Natural killer cell treated with Interleukin-12 subunit alpha and Interleukin-12 subunit beta and Interleukin-15 and Interleukin-18, amount 100 ng/mL, for 72 hours (primary cell): ENCODE data around the gene CSTB. TPM values are rescaled to one million over a fixed set of nuclear protein-coding genes. Genes with fewer than 3 reads are reported as not detected.

Source experiments
- ATAC-seq, 2 donors: fragments of 150-1000 bp; cut with Tn5 transposase in 1 of 2; sonication (Bioruptor Pico), chemical (Tn5 transposase) in 1 of 2; 2 replicates each; pipeline ENCODE4 v1.10.0; 2021
- DNase-seq: peaks from one replicate; pipeline ENCODE4 v3.0.0; 2022; ENCODE audit warnings: low spot score
- H3K27ac Mint-ChIP-seq, 2 donors: 1 replicate in 1 of 2; 2 replicates in 1 of 2; pipeline ENCODE4 v1.8.0; 2022; ENCODE audit warnings: mixed read lengths in 2 of 2, mild to moderate bottlenecking in 1 of 2, moderate library complexity in 1 of 2
- H3K27me3 Mint-ChIP-seq, 2 donors: 1 replicate in 1 of 2; 2 replicates in 1 of 2; pipeline ENCODE4 v1.8.0; 2022; ENCODE audit warnings: mixed read lengths in 2 of 2
- H3K36me3 Mint-ChIP-seq: one replicate; pipeline ENCODE4 v1.8.0; 2022; ENCODE audit warnings: mixed read lengths
- H3K4me1 Mint-ChIP-seq, 2 donors: 1 replicate in 1 of 2; 2 replicates in 1 of 2; pipeline ENCODE4 v1.8.0; 2022; ENCODE audit warnings: low read depth in 2 of 2, mixed read lengths in 2 of 2, mild to moderate bottlenecking in 1 of 2
- H3K4me3 Mint-ChIP-seq: one replicate; pipeline ENCODE4 v1.8.0; 2022; ENCODE audit warnings: mixed read lengths
- H3K9me3 Mint-ChIP-seq: 2 replicates; pipeline ENCODE4 v1.8.0; 2022; ENCODE audit warnings: mixed read lengths
- total RNA-seq, 2 donors: library from RNA; stranded (reverse); gene quantifications; one replicate each; pipeline ENCODE4 v1.2.3, GENCODE V29; 2022

CSTB gene
- total RNA-seq, 2 donors from 2014 or later: 15.3 to 15.4 TPM

GRCh38 chr21:43774163-43774562, 1.9 kb downstream of the CSTB start:
- Mint-ChIP-seq H3K9me3 (no peaks in the 10 kb centered on the region), H3K4me3 (peak overlapping the region; percentile 34), H3K4me1 (peaks cover 17 to 27% of the 10 kb centered on the region in 2 donors), H3K27me3 (peaks cover 0 to 1% of the 10 kb centered on the region in 2 donors), H3K27ac (no peak overlapping the region), H3K36me3 (no peaks in the 10 kb centered on the region)
- ATAC-seq (no peak), DNase-seq (no peak)

- Mint-ChIP-seq H3K4me1 (peaks cover 7 to 24% of the 10 kb centered on the region in 2 donors), H3K4me3 (no peak overlapping the region), H3K27me3 (peaks cover 0 to 3% of the 10 kb centered on the region in 2 donors), H3K27ac (no peak overlapping the region), H3K9me3 (no peaks in the 10 kb centered on the region), H3K36me3 (no peaks in the 10 kb centered on the region)
- DNase-seq (no peak), ATAC-seq (no peak)
These were observed 3.7 kb downstream of the CSTB start for GRCh38 chr21:43772425-43772821.

GRCh38 chr21:43771698-43772424, 4.2 kb downstream of the CSTB start:
- Mint-ChIP-seq H3K36me3 (no peaks in the 10 kb centered on the region), H3K9me3 (no peaks in the 10 kb centered on the region), H3K27me3 (peaks cover 0 to 3% of the 10 kb centered on the region in 2 donors), H3K27ac (no peak overlapping the region), H3K4me1 (peaks cover 7 to 24% of the 10 kb centered on the region in 2 donors), H3K4me3 (no peak overlapping the region)
- no peak for ATAC-seq
- DNase-seq: no peak

GRCh38 chr21:43771199-43771675, 4.9 kb downstream of the CSTB start:
- H3K27ac Mint-ChIP-seq: peak overlapping the region in 1 of 2 donors; percentile 57
- H3K27me3 Mint-ChIP-seq: peaks cover 0 to 3% of the 10 kb centered on the region in 2 donors
- H3K9me3 Mint-ChIP-seq: no peaks in the 10 kb centered on the region
- no peak overlapping the region for H3K4me3 Mint-ChIP-seq
- no peak for DNase-seq
- no peaks in the 10 kb centered on the region for H3K36me3 Mint-ChIP-seq
- ATAC-seq: no peak
- peaks cover 7 to 24% of the 10 kb centered on the region in 2 donors for H3K4me1 Mint-ChIP-seq

- Mint-ChIP-seq H3K27me3 (peaks cover 0 to 3% of the 10 kb centered on the region in 2 donors), H3K9me3 (no peaks in the 10 kb centered on the region), H3K27ac (no peak overlapping the region), H3K4me1 (peaks cover under 1 to 17% of the 10 kb centered on the region in 2 donors), H3K4me3 (no peak overlapping the region), H3K36me3 (no peaks in the 10 kb centered on the region)
- DNase-seq: no peak
- ATAC-seq: no peak
These were observed 5.9 kb downstream of the CSTB start for GRCh38 chr21:43770066-43770655.

GRCh38 chr21:43769325-43769958, 6.7 kb downstream of the CSTB start:
- no peak for DNase-seq
- no peaks in the 10 kb centered on the region for H3K9me3 Mint-ChIP-seq
- ATAC-seq: no peak
- peaks cover 0 to 3% of the 10 kb centered on the region in 2 donors for H3K27me3 Mint-ChIP-seq
- H3K27ac Mint-ChIP-seq: no peak overlapping the region
- peaks cover 0 to 12% of the 10 kb centered on the region in 2 donors for H3K4me1 Mint-ChIP-seq
- H3K36me3 Mint-ChIP-seq: no peaks in the 10 kb centered on the region
- H3K4me3 Mint-ChIP-seq: no peak overlapping the region

- ATAC-seq (no peak), DNase-seq (no peak)
- H3K27ac Mint-ChIP-seq: no peak overlapping the region
- H3K4me1 Mint-ChIP-seq: peaks cover 0 to 9% of the 10 kb centered on the region in 2 donors
- H3K36me3 Mint-ChIP-seq: no peaks in the 10 kb centered on the region
- H3K27me3 Mint-ChIP-seq: peaks cover 0 to 3% of the 10 kb centered on the region in 2 donors
- no peaks in the 10 kb centered on the region for H3K9me3 Mint-ChIP-seq
- H3K4me3 Mint-ChIP-seq: no peak overlapping the region
These were observed 7.3 kb downstream of the CSTB start for GRCh38 chr21:43768868-43769167.

GRCh38 chr21:43767984-43768867, 7.9 kb downstream of the CSTB start:
- DNase-seq (no peak), ATAC-seq (peak; percentile 10 to 33)
- Mint-ChIP-seq H3K4me1 (peaks cover 0 to 9% of the 10 kb centered on the region in 2 donors), H3K27me3 (peaks cover 0 to 3% of the 10 kb centered on the region in 2 donors), H3K4me3 (no peak overlapping the region), H3K9me3 (no peaks in the 10 kb centered on the region), H3K27ac (no peak overlapping the region), H3K36me3 (no peaks in the 10 kb centered on the region)

GRCh38 chr21:43767498-43767983, 8.6 kb downstream of the CSTB start:
- no peak for DNase-seq
- Mint-ChIP-seq H3K4me1 (peaks cover 0 to 9% of the 10 kb centered on the region in 2 donors), H3K27ac (no peak overlapping the region)

GRCh38 chr21:43766734-43767497, 9.2 kb downstream of the CSTB start:
- H3K27me3 Mint-ChIP-seq: peaks cover 0 to 3% of the 10 kb centered on the region in 2 donors
- H3K27ac Mint-ChIP-seq: no peak overlapping the region
- no peak overlapping the region for H3K4me3 Mint-ChIP-seq
- no peaks in the 10 kb centered on the region for H3K36me3 Mint-ChIP-seq
- H3K9me3 Mint-ChIP-seq: no peaks in the 10 kb centered on the region
- DNase-seq (no peak), ATAC-seq (no peak)
- H3K4me1 Mint-ChIP-seq: peaks cover 0 to 9% of the 10 kb centered on the region in 2 donors

More at GRCh38 chr21:43767498-43767983, 8.6 kb downstream of the CSTB start:
- Mint-ChIP-seq H3K27me3 (peaks cover 0 to 3% of the 10 kb centered on the region in 2 donors), H3K4me3 (no peak overlapping the region), H3K9me3 (no peaks in the 10 kb centered on the region), H3K36me3 (no peaks in the 10 kb centered on the region)
- ATAC-seq: no peak

GRCh38 chr21:43764576-43765495, 11.3 kb downstream of the CSTB start:
- Mint-ChIP-seq H3K9me3 (no peaks in the 10 kb centered on the region), H3K36me3 (no peaks in the 10 kb centered on the region), H3K27me3 (peaks cover 0 to 3% of the 10 kb centered on the region in 2 donors), H3K4me1 (peaks cover 0 to 3% of the 10 kb centered on the region in 2 donors), H3K4me3 (no peak overlapping the region), H3K27ac (no peak overlapping the region)
- DNase-seq (no peak), ATAC-seq (no peak)
